H1 (cell line): ENCODE measurements around the gene BCL2L12. TPM values are rescaled to one million over a fixed set of nuclear protein-coding genes. Genes with fewer than 3 reads are reported as not detected.
A peak's percentile ranks its signal among the peaks of the same experiment; 100 is the strongest.

Experiments used
- BACH1 ChIP-seq: IDR thresholded peaks from 2 replicates; pipeline ENCODE4 v1.6.1; 2012; ENCODE audit warnings: low read length, improper control_type of control experiment
- BCL11A ChIP-seq, 2 experiments: IDR thresholded peaks; one replicate each; pipeline ENCODE4 v1.6.1; 2011; ENCODE audit warnings: low read depth in 2 of 2, low read length in 2 of 2, mild to moderate bottlenecking in 2 of 2
- BRCA1 ChIP-seq: IDR thresholded peaks from 2 replicates; pipeline ENCODE4 v1.6.1; 2012; ENCODE audit warnings: low read depth, low read length, improper control_type of control experiment
- CBX5 ChIP-seq: fragments of 300-800, 300-1000 bp; sonication (generic); IDR thresholded peaks from 2 replicates; pipeline ENCODE4 v1.7.1; 2016; ENCODE audit warnings: antibody characterized with exemption, low read length, low read depth
- CHD1 ChIP-seq: IDR thresholded peaks from 2 replicates; pipeline ENCODE4 v1.6.1; 2012; ENCODE audit warnings: low read depth, low read length, improper control_type of control experiment
- EP300 ChIP-seq, 2 experiments: IDR thresholded peaks; 1 replicate in 1 of 2; 2 replicates in 1 of 2; pipeline ENCODE4 v1.6.1; 2011 to 2012; ENCODE audit warnings: low read depth in 2 of 2, low read length in 2 of 2, mild to moderate bottlenecking in 2 of 2, borderline replicate concordance in 1 of 2, inconsistent platforms in 1 of 2, moderate library complexity in 1 of 2
- EZH2 ChIP-seq: fragments of 200-600 bp; sonication (generic); IDR thresholded peaks from 2 replicates; pipeline ENCODE4 v1.7.1; 2012; ENCODE audit warnings: low read depth, mild to moderate bottlenecking, moderate library complexity, low read length, inconsistent platforms; ENCODE audit not compliant: severe bottlenecking
- FOSL1 ChIP-seq: IDR thresholded peaks from 2 replicates; pipeline ENCODE4 v1.6.1; 2011; ENCODE audit warnings: mild to moderate bottlenecking, low read depth, low read length, moderate library complexity; ENCODE audit not compliant: insufficient read depth
- GABPA ChIP-seq: IDR thresholded peaks from 2 replicates; pipeline ENCODE4 v1.6.1; 2011; ENCODE audit warnings: mild to moderate bottlenecking, low read length, moderate library complexity, borderline replicate concordance; ENCODE audit not compliant: insufficient read depth
- GTF2F1 ChIP-seq: IDR thresholded peaks from 2 replicates; pipeline ENCODE4 v1.6.1; 2012; ENCODE audit warnings: low read depth, low read length, improper control_type of control experiment, borderline replicate concordance
- KDM4A ChIP-seq: IDR thresholded peaks from one replicate; pipeline ENCODE4 v1.7.1; 2012; ENCODE audit warnings: low read depth, mild to moderate bottlenecking, moderate library complexity, low read length, inconsistent platforms; ENCODE audit not compliant: severe bottlenecking
- MAX ChIP-seq: IDR thresholded peaks from 2 replicates; pipeline ENCODE4 v1.6.1; 2012; ENCODE audit warnings: inconsistent platforms
- RXRA ChIP-seq: IDR thresholded peaks from 2 replicates; pipeline ENCODE4 v1.6.1; 2011; ENCODE audit warnings: low read depth, mild to moderate bottlenecking, low read length, moderate library complexity; ENCODE audit not compliant: insufficient read depth
- SP4 ChIP-seq: IDR thresholded peaks from 2 replicates; pipeline ENCODE4 v1.6.1; 2012; ENCODE audit warnings: low read length, inconsistent platforms
- TAF7 ChIP-seq: optimal IDR thresholded peaks from 2 replicates; pipeline ENCODE3; 2011; ENCODE audit warnings: low read depth, mild to moderate bottlenecking, inconsistent platforms, low read length, moderate library complexity, borderline replicate concordance
- polyA plus RNA-seq, 7 experiments: library from polyadenylated mRNA; depleted of rRNA in 3 of 7; stranded (reverse) in 5 of 7; unstranded in 2 of 7; fragments of >200 nt in 5 of 7; fragments of 200-250 nt in 2 of 7; gene quantifications; 1 replicate in 5 of 7; 2 replicates in 1 of 7; 4 replicates in 1 of 7; pipeline versions ENCODE4 v1.2.1 to v1.2.3, GENCODE V29; 2011 to 2013; ENCODE audit warnings: missing spikeins in 2 of 7, mixed read lengths in 2 of 7
- total RNA-seq: library from RNA; stranded (reverse); fragmentation: NEBNext Ultra II Directional; extraction: Animal tissue kit (Norgen Biotek cat#: 25700); gene quantifications from 2 replicates; pipeline ENCODE4 v1.2.1, GENCODE V29; 2021
- TF ChIP-seq, protein P1 (sequence below): IDR thresholded peaks from 2 replicates; pipeline ENCODE4 v1.6.1; 2011; ENCODE audit warnings: low read length, improper control_type of control experiment
- TF ChIP-seq, protein P2 (sequence below), 3 experiments: IDR thresholded peaks; 1 replicate in 2 of 3; 2 replicates in 1 of 3; pipeline versions ENCODE4 v1.5.1 to v1.6.1; 2011; ENCODE audit warnings: low read length in 3 of 3, mild to moderate bottlenecking in 3 of 3, inconsistent platforms in 2 of 3, low read depth in 1 of 3, moderate library complexity in 1 of 3; ENCODE audit not compliant: insufficient read depth in 1 of 3; ENCODE audit errors: control extremely low read depth in 1 of 3
- TF ChIP-seq, protein P3 (sequence below): IDR thresholded peaks from 2 replicates; pipeline ENCODE4 v1.6.1; 2012; ENCODE audit warnings: low read length, inconsistent platforms

The BCL2L12 gene
- total and polyA plus RNA-seq, 2 of the 8 experiments (the other 6 are each of a cell fraction or from before 2014, with no cell fraction given), result 126 to 209 TPM

- no peak for TF ChIP-seq BCL11A (IDR thresholded peaks at IDR 0.05; ENCODE audit: low read depth in 2 of 2, low read length in 2 of 2)
- TF ChIP-seq TAF7, result peak; percentile 61
- peak; percentile 97 for TF ChIP-seq MAX
- no peak for TF ChIP-seq GABPA
- TF ChIP-seq, protein P1, sequence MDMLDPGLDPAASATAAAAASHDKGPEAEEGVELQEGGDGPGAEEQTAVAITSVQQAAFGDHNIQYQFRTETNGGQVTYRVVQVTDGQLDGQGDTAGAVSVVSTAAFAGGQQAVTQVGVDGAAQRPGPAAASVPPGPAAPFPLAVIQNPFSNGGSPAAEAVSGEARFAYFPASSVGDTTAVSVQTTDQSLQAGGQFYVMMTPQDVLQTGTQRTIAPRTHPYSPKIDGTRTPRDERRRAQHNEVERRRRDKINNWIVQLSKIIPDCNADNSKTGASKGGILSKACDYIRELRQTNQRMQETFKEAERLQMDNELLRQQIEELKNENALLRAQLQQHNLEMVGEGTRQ, result peak; percentile 68
- TF ChIP-seq GTF2F1, result no peak
- TF ChIP-seq SP4, result no peak
- TF ChIP-seq KDM4A, result peak; percentile 37
- TF ChIP-seq RXRA, result no peak
- TF ChIP-seq, protein P2, sequence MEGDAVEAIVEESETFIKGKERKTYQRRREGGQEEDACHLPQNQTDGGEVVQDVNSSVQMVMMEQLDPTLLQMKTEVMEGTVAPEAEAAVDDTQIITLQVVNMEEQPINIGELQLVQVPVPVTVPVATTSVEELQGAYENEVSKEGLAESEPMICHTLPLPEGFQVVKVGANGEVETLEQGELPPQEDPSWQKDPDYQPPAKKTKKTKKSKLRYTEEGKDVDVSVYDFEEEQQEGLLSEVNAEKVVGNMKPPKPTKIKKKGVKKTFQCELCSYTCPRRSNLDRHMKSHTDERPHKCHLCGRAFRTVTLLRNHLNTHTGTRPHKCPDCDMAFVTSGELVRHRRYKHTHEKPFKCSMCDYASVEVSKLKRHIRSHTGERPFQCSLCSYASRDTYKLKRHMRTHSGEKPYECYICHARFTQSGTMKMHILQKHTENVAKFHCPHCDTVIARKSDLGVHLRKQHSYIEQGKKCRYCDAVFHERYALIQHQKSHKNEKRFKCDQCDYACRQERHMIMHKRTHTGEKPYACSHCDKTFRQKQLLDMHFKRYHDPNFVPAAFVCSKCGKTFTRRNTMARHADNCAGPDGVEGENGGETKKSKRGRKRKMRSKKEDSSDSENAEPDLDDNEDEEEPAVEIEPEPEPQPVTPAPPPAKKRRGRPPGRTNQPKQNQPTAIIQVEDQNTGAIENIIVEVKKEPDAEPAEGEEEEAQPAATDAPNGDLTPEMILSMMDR (IDR thresholded peaks at IDR 0.05; ENCODE audit: control extremely low read depth in 1 of 3, insufficient read depth in 1 of 3, low read depth in 1 of 3, low read length in 3 of 3), result no peak
- peak; percentile 60; the same call in 1 of the 2 replicates for TF ChIP-seq CHD1
- no peak for TF ChIP-seq EZH2
- TF ChIP-seq BRCA1, result peak; percentile 38; the same call in 1 of the 2 replicates
- TF ChIP-seq, protein P3, sequence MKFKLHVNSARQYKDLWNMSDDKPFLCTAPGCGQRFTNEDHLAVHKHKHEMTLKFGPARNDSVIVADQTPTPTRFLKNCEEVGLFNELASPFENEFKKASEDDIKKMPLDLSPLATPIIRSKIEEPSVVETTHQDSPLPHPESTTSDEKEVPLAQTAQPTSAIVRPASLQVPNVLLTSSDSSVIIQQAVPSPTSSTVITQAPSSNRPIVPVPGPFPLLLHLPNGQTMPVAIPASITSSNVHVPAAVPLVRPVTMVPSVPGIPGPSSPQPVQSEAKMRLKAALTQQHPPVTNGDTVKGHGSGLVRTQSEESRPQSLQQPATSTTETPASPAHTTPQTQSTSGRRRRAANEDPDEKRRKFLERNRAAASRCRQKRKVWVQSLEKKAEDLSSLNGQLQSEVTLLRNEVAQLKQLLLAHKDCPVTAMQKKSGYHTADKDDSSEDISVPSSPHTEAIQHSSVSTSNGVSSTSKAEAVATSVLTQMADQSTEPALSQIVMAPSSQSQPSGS, result no peak; the same call in 1 of the 2 replicates
- TF ChIP-seq BACH1, result no peak
- TF ChIP-seq EP300 (IDR thresholded peaks at IDR 0.05; ENCODE audit: borderline replicate concordance in 1 of 2, low read depth in 2 of 2, low read length in 2 of 2), result no peak
- no peak for TF ChIP-seq FOSL1
- TF ChIP-seq CBX5, result no peak
These were observed 11.6 kb downstream of the BCL2L12 start, which contains the start of gene PRMT1 (continued) for GRCh38 chr19:49677231-49677900.
